PFSK-1 (cell line): Measurements from ENCODE around the gene TRMT44.

Experiments
- FOXP2 ChIP-seq: optimal IDR thresholded peaks from 2 replicates; pipeline ENCODE3; 2011; ENCODE audit warnings: borderline replicate concordance, control low read depth, inconsistent platforms; ENCODE audit not compliant: insufficient read depth; ENCODE audit errors: extremely low read length, extremely low read depth
- POLR2AphosphoS5 ChIP-seq: IDR thresholded peaks from 2 replicates; pipeline ENCODE4 v1.6.1; 2012; ENCODE audit warnings: low read depth, mild to moderate bottlenecking, control low read depth, low read length, moderate library complexity
- SIN3A ChIP-seq: IDR thresholded peaks from 2 replicates; pipeline ENCODE4 v1.6.1; 2012; ENCODE audit warnings: mild to moderate bottlenecking, low read length, moderate library complexity, borderline replicate concordance; ENCODE audit not compliant: insufficient read depth
- TAF1 ChIP-seq: IDR thresholded peaks from 2 replicates; pipeline ENCODE4 v1.6.1; 2012; ENCODE audit warnings: low read length, control low read depth, borderline replicate concordance; ENCODE audit not compliant: insufficient read depth
- TF ChIP-seq, protein P1 (sequence below), 2 experiments: IDR thresholded peaks; 2 replicates each; pipeline versions ENCODE4 v1.6.1 to v1.8.0; 2011 to 2012; ENCODE audit warnings: low read depth in 2 of 2, low read length in 2 of 2, control low read depth in 1 of 2, inconsistent platforms in 1 of 2, mild to moderate bottlenecking in 1 of 2, moderate library complexity in 1 of 2; ENCODE audit not compliant: insufficient read depth in 1 of 2

The TRMT44 gene

GRCh38 chr4:8446122-8446521 lies 5.5 kb downstream of the TRMT44 start:
- TF ChIP-seq SIN3A (no peak), FOXP2 (no peak), POLR2AphosphoS5 (no peak), TAF1 (no peak)
- TF ChIP-seq, protein P1, sequence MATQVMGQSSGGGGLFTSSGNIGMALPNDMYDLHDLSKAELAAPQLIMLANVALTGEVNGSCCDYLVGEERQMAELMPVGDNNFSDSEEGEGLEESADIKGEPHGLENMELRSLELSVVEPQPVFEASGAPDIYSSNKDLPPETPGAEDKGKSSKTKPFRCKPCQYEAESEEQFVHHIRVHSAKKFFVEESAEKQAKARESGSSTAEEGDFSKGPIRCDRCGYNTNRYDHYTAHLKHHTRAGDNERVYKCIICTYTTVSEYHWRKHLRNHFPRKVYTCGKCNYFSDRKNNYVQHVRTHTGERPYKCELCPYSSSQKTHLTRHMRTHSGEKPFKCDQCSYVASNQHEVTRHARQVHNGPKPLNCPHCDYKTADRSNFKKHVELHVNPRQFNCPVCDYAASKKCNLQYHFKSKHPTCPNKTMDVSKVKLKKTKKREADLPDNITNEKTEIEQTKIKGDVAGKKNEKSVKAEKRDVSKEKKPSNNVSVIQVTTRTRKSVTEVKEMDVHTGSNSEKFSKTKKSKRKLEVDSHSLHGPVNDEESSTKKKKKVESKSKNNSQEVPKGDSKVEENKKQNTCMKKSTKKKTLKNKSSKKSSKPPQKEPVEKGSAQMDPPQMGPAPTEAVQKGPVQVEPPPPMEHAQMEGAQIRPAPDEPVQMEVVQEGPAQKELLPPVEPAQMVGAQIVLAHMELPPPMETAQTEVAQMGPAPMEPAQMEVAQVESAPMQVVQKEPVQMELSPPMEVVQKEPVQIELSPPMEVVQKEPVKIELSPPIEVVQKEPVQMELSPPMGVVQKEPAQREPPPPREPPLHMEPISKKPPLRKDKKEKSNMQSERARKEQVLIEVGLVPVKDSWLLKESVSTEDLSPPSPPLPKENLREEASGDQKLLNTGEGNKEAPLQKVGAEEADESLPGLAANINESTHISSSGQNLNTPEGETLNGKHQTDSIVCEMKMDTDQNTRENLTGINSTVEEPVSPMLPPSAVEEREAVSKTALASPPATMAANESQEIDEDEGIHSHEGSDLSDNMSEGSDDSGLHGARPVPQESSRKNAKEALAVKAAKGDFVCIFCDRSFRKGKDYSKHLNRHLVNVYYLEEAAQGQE (IDR thresholded peaks at IDR 0.05; ENCODE audit: insufficient read depth in 1 of 2, low read depth in 2 of 2, low read length in 2 of 2), result no peak

DNA sequence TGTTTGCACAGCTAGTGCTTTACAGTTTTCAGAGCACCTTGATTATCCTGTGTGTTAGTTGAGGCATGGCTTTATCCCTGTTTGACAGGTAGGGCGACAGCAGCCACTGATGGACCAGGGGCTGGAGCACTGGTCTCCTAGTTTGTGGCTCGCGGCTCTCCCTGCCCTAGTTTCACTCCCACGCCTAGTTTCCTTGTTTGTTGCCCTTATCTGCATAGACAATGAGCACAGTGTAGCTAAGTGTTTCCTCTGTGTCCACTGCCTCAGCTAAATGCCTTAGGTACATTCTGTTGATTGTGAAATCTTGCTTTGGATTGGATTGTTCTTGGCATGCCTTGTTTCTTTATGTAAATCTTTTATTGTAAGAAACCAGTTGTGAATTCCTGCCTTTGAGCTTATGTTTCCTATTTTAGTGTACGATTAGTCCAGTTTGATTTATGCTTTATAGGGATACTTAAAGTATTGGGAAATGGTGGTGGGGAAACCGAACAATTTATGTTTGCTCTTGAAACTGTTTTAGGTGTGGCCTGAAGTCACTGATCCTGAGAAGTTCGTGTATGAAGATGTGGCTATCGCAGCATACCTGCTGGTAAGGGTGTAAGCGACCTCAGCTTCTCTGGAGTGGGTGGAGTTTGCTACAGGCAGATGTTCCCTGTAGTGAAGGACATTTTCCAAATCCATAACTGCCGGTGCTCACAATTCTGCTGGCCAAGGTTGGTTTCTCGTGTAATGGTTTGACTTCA lies 11.0 kb downstream of the TRMT44 start:
- TF ChIP-seq POLR2AphosphoS5 (no peak), FOXP2 (no peak), SIN3A (no peak), TAF1 (no peak)
- TF ChIP-seq, protein P1 (IDR thresholded peaks at IDR 0.05; ENCODE audit: insufficient read depth in 1 of 2, low read depth in 2 of 2, low read length in 2 of 2), result no peak

GRCh38 chr4:8453957-8454356 lies 13.4 kb downstream of the TRMT44 start:
- no peak for TF ChIP-seq TAF1
- no peak for TF ChIP-seq FOXP2
- no peak for TF ChIP-seq POLR2AphosphoS5
- no peak for TF ChIP-seq SIN3A
- TF ChIP-seq, protein P1 (IDR thresholded peaks at IDR 0.05; ENCODE audit: insufficient read depth in 1 of 2, low read depth in 2 of 2, low read length in 2 of 2), result no peak

DNA sequence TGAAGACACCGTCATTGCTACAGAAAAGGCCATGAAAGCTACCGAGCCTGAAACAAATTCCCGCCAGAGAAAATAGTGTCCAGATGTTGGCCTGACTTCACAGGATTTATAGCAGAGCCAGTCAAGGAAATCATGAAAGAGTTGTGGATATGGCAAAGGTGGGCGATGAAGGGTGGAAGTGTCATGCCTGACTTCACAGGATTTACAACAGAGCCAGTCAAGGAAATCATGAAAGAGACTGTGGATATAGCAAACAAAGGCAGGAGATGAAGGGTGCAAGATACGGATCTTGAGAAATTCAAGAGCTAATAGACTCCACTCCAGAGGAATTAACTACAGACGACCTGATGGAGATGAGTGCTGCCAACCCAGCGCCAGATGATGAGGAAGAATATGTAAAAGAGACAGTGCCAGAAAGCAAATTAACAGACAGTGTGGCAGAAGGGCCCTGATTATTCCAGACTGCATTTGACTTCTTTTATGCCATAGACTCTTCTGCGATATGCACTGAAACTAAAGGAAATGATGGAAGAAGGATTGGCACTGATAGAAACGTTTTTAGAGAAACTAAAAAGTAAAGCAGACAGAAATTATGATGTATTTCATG lies 17.2 kb downstream of the TRMT44 start:
- TF ChIP-seq SIN3A, result no peak
- no peak for TF ChIP-seq TAF1
- no peak for TF ChIP-seq POLR2AphosphoS5
- TF ChIP-seq, protein P1 (IDR thresholded peaks at IDR 0.05; ENCODE audit: insufficient read depth in 1 of 2, low read depth in 2 of 2, low read length in 2 of 2), result no peak
- no peak for TF ChIP-seq FOXP2
